GM19023 (cell line): ENCODE results near the gene MYADM.

Experiments used
- ATAC-seq: cut with Tn5 transposase; IDR thresholded peaks from one replicate; pipeline ENCODE4 v1.9.1; 2021; ENCODE audit warnings: mild to moderate bottlenecking, moderate library complexity; ENCODE audit not compliant: unreplicated experiment

Gene MYADM

GRCh38 chr19:53883231-53883661 is 15.6 kb downstream of the MYADM start:
- no peak for ATAC-seq

- ATAC-seq, result no peak
These were observed 16.1 kb downstream of the MYADM start for GRCh38 chr19:53883741-53884140.

GRCh38 chr19:53884256-53884655 is 16.6 kb downstream of the MYADM start:
- ATAC-seq, result no peak

GRCh38 chr19:53885036-53885435 is 17.4 kb downstream of the MYADM start:
- ATAC-seq, result no peak

- ATAC-seq, result no peak
These were observed 24.8 kb downstream of the MYADM start for GRCh38 chr19:53892301-53892980.

DNA sequence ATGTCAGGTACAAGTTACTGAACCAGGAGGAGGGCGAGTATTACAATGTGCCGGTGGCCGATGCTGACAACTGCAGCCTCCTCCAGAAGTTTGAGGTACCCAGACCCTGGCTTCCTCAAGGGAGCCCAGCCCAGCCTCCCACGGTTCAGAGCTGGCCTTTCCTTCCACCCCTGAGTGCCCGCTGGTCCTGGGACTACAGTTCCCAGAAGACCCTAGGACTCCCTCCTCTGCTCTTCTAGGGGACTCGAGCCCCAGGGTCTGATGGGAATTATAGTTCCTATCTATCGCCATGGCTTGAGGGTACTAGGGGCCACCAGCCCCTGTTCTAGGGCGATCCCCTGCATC is 25.3 kb downstream of the MYADM start:
- ATAC-seq, result no peak

- ATAC-seq, result no peak
These were observed 27.0 kb downstream of the MYADM start for GRCh38 chr19:53894707-53895106.

DNA sequence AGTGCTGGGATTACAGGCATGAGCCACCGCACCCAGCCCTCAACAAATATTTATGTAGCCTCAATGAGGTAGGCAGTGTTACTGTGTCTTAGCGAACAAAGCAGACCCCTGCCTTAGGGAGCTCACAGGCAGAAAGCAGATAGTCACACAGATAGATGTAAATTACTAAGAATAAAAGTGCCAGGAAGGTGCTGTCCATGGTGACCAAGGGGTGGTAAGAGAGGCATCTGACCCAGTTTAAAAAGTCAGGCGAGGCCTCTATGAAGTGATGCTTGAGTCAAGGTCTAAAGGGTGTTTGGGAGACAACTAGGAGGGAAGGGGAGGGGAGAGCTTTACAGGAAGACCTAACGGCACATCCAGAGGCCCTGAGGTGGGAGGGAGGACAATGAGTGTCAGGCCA is 29.0 kb downstream of the MYADM start:
- ATAC-seq, result no peak

DNA sequence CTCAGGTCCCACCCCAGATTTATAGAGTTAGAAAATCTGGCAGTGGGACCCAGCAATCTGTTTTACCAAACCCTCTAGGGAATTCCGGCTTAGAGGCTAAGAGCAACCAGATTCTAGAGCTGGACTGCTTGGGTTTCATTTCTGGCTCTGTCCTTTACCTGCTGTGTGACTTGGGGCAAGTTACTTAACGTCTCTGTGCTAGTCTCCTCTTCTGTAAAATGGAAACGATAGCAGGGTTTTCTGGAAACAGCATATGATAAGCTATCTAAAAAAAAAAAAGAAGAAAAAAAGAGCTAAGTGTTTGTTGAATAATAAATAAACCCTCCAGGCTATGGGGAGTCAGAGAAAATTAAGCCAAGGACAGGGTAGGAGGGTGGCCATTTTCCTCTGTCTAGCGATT is 29.8 kb downstream of the MYADM start:
- no peak for ATAC-seq

- no peak for ATAC-seq
These were observed 30.5 kb downstream of the MYADM start for GRCh38 chr19:53898166-53898565.

- ATAC-seq, result no peak
These were observed 31.1 kb downstream of the MYADM start for GRCh38 chr19:53898636-53899341.

- no peak for ATAC-seq
These were observed 32.6 kb downstream of the MYADM start for GRCh38 chr19:53900191-53900860.

DNA sequence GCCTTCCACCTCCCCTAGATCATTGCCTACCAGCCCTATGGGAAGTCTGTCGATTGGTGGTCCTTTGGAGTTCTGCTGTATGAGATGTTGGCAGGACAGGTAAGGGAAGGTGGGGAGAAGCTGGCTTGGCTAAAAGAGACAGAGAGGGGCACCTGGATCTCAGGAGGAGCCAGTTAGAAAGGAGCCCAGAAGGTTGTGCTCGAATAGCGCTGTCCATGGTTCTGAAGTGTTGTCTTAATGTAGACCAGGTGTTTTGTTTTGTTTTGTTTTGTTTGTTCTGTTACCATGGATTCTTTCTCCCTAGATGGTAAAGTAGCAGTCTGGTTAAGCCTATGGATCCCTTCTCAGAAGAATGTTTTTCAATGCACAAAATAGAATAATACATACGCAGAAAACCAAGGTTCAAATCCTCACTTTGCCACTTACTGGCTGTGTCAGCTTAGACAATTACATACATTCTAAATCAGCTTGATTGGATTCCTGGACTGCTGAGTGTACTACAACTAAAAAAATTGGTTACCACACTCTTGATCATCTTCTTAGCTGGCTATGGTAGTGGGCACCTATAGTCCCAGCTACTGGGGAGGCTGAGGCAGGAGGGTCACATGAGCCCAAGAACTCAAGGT is 35.5 kb downstream of the MYADM start:
- no peak for ATAC-seq

- ATAC-seq, result no peak
These were observed 37.2 kb downstream of the MYADM start for GRCh38 chr19:53904909-53905308.

- ATAC-seq, result no peak
These were observed 38.1 kb downstream of the MYADM start for GRCh38 chr19:53905787-53906186.

DNA sequence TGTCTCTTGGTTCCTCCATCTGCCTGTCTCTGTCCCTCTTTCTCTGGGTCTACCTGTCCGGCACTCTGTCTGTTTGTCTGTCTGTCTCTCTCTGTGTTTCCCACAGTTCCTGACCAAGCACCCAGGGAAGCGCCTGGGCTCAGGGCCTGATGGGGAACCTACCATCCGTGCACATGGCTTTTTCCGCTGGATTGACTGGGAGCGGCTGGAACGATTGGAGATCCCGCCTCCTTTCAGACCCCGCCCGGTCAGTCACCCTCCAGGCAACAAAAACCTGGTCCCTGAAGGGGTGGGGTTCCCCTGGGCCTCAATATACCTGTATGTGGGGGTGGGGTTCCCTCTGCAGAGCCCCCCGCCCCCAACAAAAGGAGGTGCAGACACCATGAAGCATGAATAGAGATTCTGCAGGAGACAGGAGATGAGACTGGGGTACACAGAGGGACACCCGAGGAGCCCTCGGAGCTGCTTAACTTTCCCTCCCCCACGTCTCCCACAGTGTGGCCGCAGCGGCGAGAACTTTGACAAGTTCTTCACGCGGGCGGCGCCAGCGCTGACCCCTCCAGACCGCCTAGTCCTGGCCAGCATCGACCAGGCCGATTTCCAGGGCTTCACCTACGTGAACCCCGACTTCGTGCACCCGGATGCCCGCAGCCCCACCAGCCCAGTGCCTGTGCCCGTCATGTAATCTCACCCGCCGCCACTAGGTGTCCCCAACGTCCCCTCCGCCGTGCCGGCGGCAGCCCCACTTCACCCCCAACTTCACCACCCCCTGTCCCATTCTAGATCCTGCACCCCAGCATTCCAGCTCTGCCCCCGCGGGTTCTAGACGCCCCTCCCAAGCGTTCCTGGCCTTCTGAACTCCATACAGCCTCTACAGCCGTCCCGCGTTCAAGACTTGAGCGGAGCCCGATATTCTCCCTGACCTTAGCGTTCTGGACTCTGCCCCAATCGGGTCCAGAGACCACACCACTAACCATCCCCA is 38.8 kb downstream of the MYADM start:
- no peak for ATAC-seq

GRCh38 chr19:53907193-53907581 is 39.5 kb downstream of the MYADM start:
- ATAC-seq, result no peak

DNA sequence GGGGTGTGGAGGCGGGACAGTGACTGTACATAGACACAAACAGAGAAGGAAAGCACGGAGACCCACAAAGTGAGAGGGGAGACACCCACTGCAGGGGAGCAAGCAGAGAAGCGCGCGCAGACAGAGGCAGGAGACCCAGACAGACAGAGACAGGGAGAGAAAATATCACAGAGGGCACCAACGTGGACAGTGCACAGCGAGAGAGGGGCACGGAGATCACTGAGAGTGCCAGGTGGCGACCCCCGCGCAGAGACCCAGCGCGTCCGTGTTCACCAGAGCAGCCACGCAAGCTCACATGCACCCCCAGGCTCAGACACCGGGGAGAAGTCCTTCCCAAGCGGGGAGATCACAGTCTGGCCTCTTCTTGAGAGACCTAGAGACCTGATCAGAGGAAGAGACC is 40.0 kb downstream of the MYADM start:
- no peak for ATAC-seq

GRCh38 chr19:53908106-53908934 is 40.6 kb downstream of the MYADM start:
- ATAC-seq, result no peak

GRCh38 chr19:53908935-53909415 is 41.3 kb downstream of the MYADM start, which contains the start of gene CACNG7:
Gene CACNG7, plus strand, starts transcription at chr19:53909278. Its CDS starts 3,554 bp downstream, at chr19:53912832.
- no peak for ATAC-seq
